CD14-positive monocyte (primary cell): ENCODE measurements around the gene ALPI. TPM values are rescaled to one million over a fixed set of nuclear protein-coding genes. Genes with fewer than 3 reads are reported as not detected.

Source experiments
- DNase-seq, 3 donors: peaks; one replicate each; pipeline ENCODE4 v3.0.0-alpha.2; 2011 to 2022
- H2AFZ ChIP-seq: 2 replicates; pipeline ENCODE4 v1.6.0; 2012; ENCODE audit warnings: mild to moderate bottlenecking, low read depth, low read length, inconsistent platforms; ENCODE audit not compliant: insufficient read depth, poor library complexity, severe bottlenecking
- H3K27ac ChIP-seq, 2 donors: 1 replicate in 1 of 2; 2 replicates in 1 of 2; pipeline ENCODE4 v1.5.1; 2012 to 2013; ENCODE audit warnings: low read length in 2 of 2, control low read depth in 1 of 2, inconsistent platforms in 1 of 2, low read depth in 1 of 2, mild to moderate bottlenecking in 1 of 2
- H3K27me3 ChIP-seq, 2 donors: one replicate each; pipeline versions ENCODE4 v1.6.0 to v1.6.1; 2011 to 2013; ENCODE audit warnings: low read length in 2 of 2; ENCODE audit not compliant: control insufficient read depth in 2 of 2, insufficient read depth in 2 of 2
- H3K36me3 ChIP-seq, 2 donors: replicated peaks in 1 of 2; 1 replicate in 1 of 2; 2 replicates in 1 of 2; pipeline versions ENCODE4 v1.5.1 to v1.6.1; 2012 to 2013; ENCODE audit warnings: low read length in 2 of 2, control low read depth in 1 of 2, inconsistent platforms in 1 of 2, mild to moderate bottlenecking in 1 of 2; ENCODE audit not compliant: insufficient read depth in 2 of 2, control insufficient read depth in 1 of 2
- H3K4me1 ChIP-seq, 2 donors: 1 replicate in 1 of 2; 2 replicates in 1 of 2; pipeline versions ENCODE4 v1.5.1 to v1.6.1; 2012 to 2013; ENCODE audit warnings: low read length in 2 of 2, control low read depth in 1 of 2, inconsistent platforms in 1 of 2, mild to moderate bottlenecking in 1 of 2, moderate library complexity in 1 of 2; ENCODE audit not compliant: insufficient read depth in 2 of 2, control insufficient read depth in 1 of 2
- H3K4me2 ChIP-seq: replicated peaks from 2 replicates; pipeline ENCODE3; 2012; ENCODE audit warnings: low read length, moderate library complexity, mild to moderate bottlenecking; ENCODE audit not compliant: poor library complexity, severe bottlenecking; ENCODE audit errors: extremely low read depth
- H3K4me3 ChIP-seq, 3 experiments: fragments of 200-600 bp in 1 of 3; sonication (generic) in 1 of 3; replicated peaks in 1 of 3; 1 replicate in 2 of 3; 2 replicates in 1 of 3; pipeline ENCODE4 v1.5.1; 2011 to 2013; ENCODE audit warnings: low read length in 3 of 3, mild to moderate bottlenecking in 3 of 3, control low read depth in 2 of 3, low read depth in 2 of 3, inconsistent platforms in 1 of 3, moderate library complexity in 1 of 3
- H3K79me2 ChIP-seq: 2 replicates; pipeline ENCODE4 v1.6.0; 2012; ENCODE audit warnings: mild to moderate bottlenecking, control low read depth, inconsistent platforms, low read length, moderate library complexity; ENCODE audit not compliant: insufficient read depth
- H3K9ac ChIP-seq: 2 replicates; pipeline ENCODE4 v1.6.0; 2017; ENCODE audit warnings: low read length, mild to moderate bottlenecking; ENCODE audit not compliant: insufficient read depth, poor library complexity, severe bottlenecking
- H3K9me3 ChIP-seq, 2 donors: replicated peaks in 1 of 2; 1 replicate in 1 of 2; 2 replicates in 1 of 2; pipeline versions ENCODE4 v1.5.1 to v1.6.1; 2012 to 2013; ENCODE audit warnings: low read length in 2 of 2, control low read depth in 1 of 2; ENCODE audit not compliant: control insufficient read depth in 1 of 2, insufficient read depth in 1 of 2
- H4K20me1 ChIP-seq: 2 replicates; pipeline ENCODE4 v1.6.0; 2012; ENCODE audit warnings: mild to moderate bottlenecking, low read length, control low read depth, moderate library complexity; ENCODE audit not compliant: insufficient read depth
- H3K27ac Mint-ChIP-seq, 7 donors: one replicate each; pipeline ENCODE4 v1.8.0; 2020; ENCODE audit warnings: mild to moderate bottlenecking in 7 of 7, mixed read lengths in 7 of 7, moderate library complexity in 6 of 7, inconsistent platforms in 2 of 7
- H3K27me3 Mint-ChIP-seq, 3 donors: one replicate each; pipeline ENCODE4 v1.8.0; 2021 to 2022; ENCODE audit warnings: low read depth in 3 of 3, mild to moderate bottlenecking in 3 of 3, mixed read lengths in 3 of 3, moderate library complexity in 3 of 3, inconsistent platforms in 1 of 3
- H3K36me3 Mint-ChIP-seq, 2 donors: one replicate each; pipeline ENCODE4 v1.8.0; 2020; ENCODE audit warnings: mixed read lengths in 2 of 2, inconsistent platforms in 1 of 2, mild to moderate bottlenecking in 1 of 2
- H3K4me1 Mint-ChIP-seq: one replicate; pipeline ENCODE4 v1.8.0; 2020; ENCODE audit warnings: mild to moderate bottlenecking, mixed read lengths
- H3K4me3 Mint-ChIP-seq, 2 donors: one replicate each; pipeline ENCODE4 v1.8.0; 2020; ENCODE audit warnings: mild to moderate bottlenecking in 2 of 2, mixed read lengths in 2 of 2, moderate library complexity in 1 of 2
- H3K9me3 Mint-ChIP-seq, 7 donors: one replicate each; pipeline ENCODE4 v1.8.0; 2020 to 2022; ENCODE audit warnings: mixed read lengths in 7 of 7, mild to moderate bottlenecking in 6 of 7, moderate library complexity in 6 of 7, inconsistent platforms in 2 of 7
- CTCF ChIP-seq: fragments of 200-600 bp; IDR thresholded peaks from one replicate; pipeline ENCODE4 v1.8.0; 2022; ENCODE audit warnings: antibody characterized with exemption, mild to moderate bottlenecking
- WGBS: methylation state at CpG from one replicate; pipeline ENCODE4 v1.1.5; 2013; ENCODE audit warnings: missing lambda C conversion rate; ENCODE audit not compliant: insufficient coverage; 5-methylcytosine and 5-hydroxymethylcytosine counted together
- intact Hi-C, 2 donors: fragments of 100-400 bp; cut with micrococcal nuclease; formaldehyde crosslinking; loops; one replicate each; pipeline versions ENCODE4 v1.15.0 to v1.15.1; 2023
- polyA plus RNA-seq, 3 donors: library from polyadenylated mRNA; depleted of rRNA in 1 of 3; unstranded in 2 of 3; stranded (reverse) in 1 of 3; fragments of 300-500 nt in 2 of 3; fragments of >200 nt in 1 of 3; fragmentation: Illumina TruSeq in 2 of 3; gene quantifications; 1 replicate in 2 of 3; 2 replicates in 1 of 3; pipeline ENCODE4 v1.2.3, GENCODE V29; 2012 to 2021

ALPI gene
- polyA plus RNA-seq, 3 donors = not detected

GRCh38 chr2:232420463-232421188 lies 35.3 kb upstream of the ALPI start:
- Histone ChIP-seq H3K9ac (no peak overlapping the region), H3K4me3 (no peak overlapping the region), H4K20me1 (no peaks in the 10 kb centered on the region), H3K79me2 (no peaks in the 10 kb centered on the region), H3K27me3 (peaks cover 24 to 47% of the 10 kb centered on the region in 2 donors), H3K9me3 (peaks cover 16 to 22% of the 10 kb centered on the region in 2 donors), H3K36me3 (no peaks in the 10 kb centered on the region), H3K4me2 (no peak overlapping the region), H2AFZ (no peak overlapping the region), H3K4me1 (peaks cover 0 to 4% of the 10 kb centered on the region in 2 donors), H3K27ac (no peak overlapping the region)
- peak overlapping the region in 1 of 2 donors; percentile 78 for H3K4me3 Mint-ChIP-seq
- intact Hi-C loops = no loop called here
- DNase-seq = no peak
- H3K9me3 Mint-ChIP-seq = peaks cover 11 to 31% (median 22%) of the 10 kb centered on the region in 7 donors
- H3K36me3 Mint-ChIP-seq = peaks cover 0 to 6% of the 10 kb centered on the region in 2 donors
- WGBS = 2% methylated on average over 77 of the region's 79 CpGs
- no peak overlapping the region for H3K27ac Mint-ChIP-seq
- TF ChIP-seq CTCF = no peak
- peaks cover 48 to 73% (median 58%) of the 10 kb centered on the region in 3 donors for H3K27me3 Mint-ChIP-seq
- peaks cover 4% of the 10 kb centered on the region for H3K4me1 Mint-ChIP-seq

- intact Hi-C loops = no loop called here
- H3K27me3 Mint-ChIP-seq = peaks cover 50 to 73% (median 53%) of the 10 kb centered on the region in 3 donors
Observed at GRCh38 chr2:232421189-232421785, 34.7 kb upstream of the ALPI start.

More at GRCh38 chr2:232421189-232421785, 34.7 kb upstream of the ALPI start:
- peaks cover 16 to 22% of the 10 kb centered on the region in 2 donors for H3K9me3 ChIP-seq
- Mint-ChIP-seq H3K9me3 (peaks cover 11 to 31% (median 22%) of the 10 kb centered on the region in 7 donors), H3K36me3 (peaks cover 0 to 6% of the 10 kb centered on the region in 2 donors), H3K4me1 (peaks cover 4% of the 10 kb centered on the region), H3K4me3 (peak overlapping the region in 1 of 2 donors; percentile 76), H3K27ac (no peak overlapping the region)
- no peak overlapping the region for H3K9ac ChIP-seq
- peaks cover 24 to 47% of the 10 kb centered on the region in 2 donors for H3K27me3 ChIP-seq
- 16% methylated on average over 19 of the region's 22 CpGs for WGBS
- DNase-seq = no peak
- no peak overlapping the region for H3K27ac ChIP-seq
- no peak for TF ChIP-seq CTCF
- no peaks in the 10 kb centered on the region for H3K36me3 ChIP-seq
- no peak overlapping the region for H3K4me3 ChIP-seq
- H3K4me2 ChIP-seq = no peak overlapping the region
- H3K4me1 ChIP-seq = peaks cover 0 to 4% of the 10 kb centered on the region in 2 donors
- H3K79me2 ChIP-seq = no peaks in the 10 kb centered on the region
- H4K20me1 ChIP-seq = no peaks in the 10 kb centered on the region
- H2AFZ ChIP-seq = no peak overlapping the region
